Activated naive CD4-positive, alpha-beta T cell treated with anti-CD3 and anti-CD28 coated beads, Interleukin-2, amount 50 U/mL, for 24 hours (primary cell): ENCODE results near the gene ENTR1.
A peak's percentile ranks its signal among the peaks of the same experiment; 100 is the strongest.

Experiments used
- H3K27ac Mint-ChIP-seq: one replicate; pipeline ENCODE4 v1.8.0; 2021; ENCODE audit warnings: mild to moderate bottlenecking, mixed read lengths
- H3K27me3 Mint-ChIP-seq: one replicate; pipeline ENCODE4 v1.8.0; 2021; ENCODE audit warnings: mixed read lengths
- H3K36me3 Mint-ChIP-seq: one replicate; pipeline ENCODE4 v1.8.0; 2021; ENCODE audit warnings: mixed read lengths
- H3K4me1 Mint-ChIP-seq: one replicate; pipeline ENCODE4 v1.8.0; 2021; ENCODE audit warnings: mixed read lengths
- H3K4me3 Mint-ChIP-seq: one replicate; pipeline ENCODE4 v1.8.0; 2021; ENCODE audit warnings: mild to moderate bottlenecking, mixed read lengths
- H3K9me3 Mint-ChIP-seq: one replicate; pipeline ENCODE4 v1.8.0; 2021; ENCODE audit warnings: mixed read lengths

The ENTR1 gene

GRCh38 chr9:136396219-136396515, 14.2 kb downstream of the ENTR1 start:
- no peak overlapping the region for H3K27ac Mint-ChIP-seq
- H3K9me3 Mint-ChIP-seq = no peaks in the 10 kb centered on the region
- H3K4me3 Mint-ChIP-seq = no peak overlapping the region
- H3K36me3 Mint-ChIP-seq = peaks cover 11% of the 10 kb centered on the region
- peaks cover 28% of the 10 kb centered on the region for H3K4me1 Mint-ChIP-seq
- no peaks in the 10 kb centered on the region for H3K27me3 Mint-ChIP-seq

- Mint-ChIP-seq H3K4me3 (no peak overlapping the region), H3K4me1 (peaks cover 26% of the 10 kb centered on the region), H3K27me3 (no peaks in the 10 kb centered on the region), H3K27ac (no peak overlapping the region), H3K9me3 (no peaks in the 10 kb centered on the region), H3K36me3 (peaks cover 11% of the 10 kb centered on the region)
Measured at GRCh38 chr9:136395345-136396218, 14.8 kb downstream of the ENTR1 start.

- Mint-ChIP-seq H3K36me3 (peaks cover 12% of the 10 kb centered on the region), H3K4me1 (peaks cover 24% of the 10 kb centered on the region), H3K27ac (no peak overlapping the region), H3K27me3 (no peaks in the 10 kb centered on the region), H3K4me3 (no peak overlapping the region), H3K9me3 (no peaks in the 10 kb centered on the region)
Measured at GRCh38 chr9:136395020-136395340, 15.4 kb downstream of the ENTR1 start.

GRCh38 chr9:136394312-136395019, 15.9 kb downstream of the ENTR1 start:
- H3K36me3 Mint-ChIP-seq = peaks cover 15% of the 10 kb centered on the region
- H3K27ac Mint-ChIP-seq = no peak overlapping the region
- peaks cover 24% of the 10 kb centered on the region for H3K4me1 Mint-ChIP-seq
- no peaks in the 10 kb centered on the region for H3K27me3 Mint-ChIP-seq
- no peak overlapping the region for H3K4me3 Mint-ChIP-seq
- no peaks in the 10 kb centered on the region for H3K9me3 Mint-ChIP-seq

GRCh38 chr9:136393531-136393930, 16.9 kb downstream of the ENTR1 start:
- H3K36me3 Mint-ChIP-seq = peaks cover 13% of the 10 kb centered on the region
- H3K4me3 Mint-ChIP-seq = no peak overlapping the region
- H3K27me3 Mint-ChIP-seq = no peaks in the 10 kb centered on the region
- no peaks in the 10 kb centered on the region for H3K9me3 Mint-ChIP-seq
- H3K27ac Mint-ChIP-seq = no peak overlapping the region
- peaks cover 16% of the 10 kb centered on the region for H3K4me1 Mint-ChIP-seq

- peaks cover 13% of the 10 kb centered on the region for H3K36me3 Mint-ChIP-seq
- no peak overlapping the region for H3K27ac Mint-ChIP-seq
- H3K27me3 Mint-ChIP-seq = no peaks in the 10 kb centered on the region
- peaks cover 12% of the 10 kb centered on the region for H3K4me1 Mint-ChIP-seq
- no peaks in the 10 kb centered on the region for H3K9me3 Mint-ChIP-seq
- no peak overlapping the region for H3K4me3 Mint-ChIP-seq
Measured at GRCh38 chr9:136392538-136393449, 17.6 kb downstream of the ENTR1 start.

GRCh38 chr9:136391737-136392537, 18.5 kb downstream of the ENTR1 start:
- Mint-ChIP-seq H3K4me3 (no peak overlapping the region), H3K9me3 (no peaks in the 10 kb centered on the region), H3K36me3 (peaks cover 16% of the 10 kb centered on the region), H3K27me3 (no peaks in the 10 kb centered on the region), H3K4me1 (peaks cover 9% of the 10 kb centered on the region), H3K27ac (no peak overlapping the region)

- H3K36me3 Mint-ChIP-seq = peaks cover 24% of the 10 kb centered on the region
- peaks cover 23% of the 10 kb centered on the region for H3K4me1 Mint-ChIP-seq
- no peaks in the 10 kb centered on the region for H3K27me3 Mint-ChIP-seq
- no peak overlapping the region for H3K4me3 Mint-ChIP-seq
- H3K27ac Mint-ChIP-seq = no peak overlapping the region
- H3K9me3 Mint-ChIP-seq = no peaks in the 10 kb centered on the region
Measured at GRCh38 chr9:136389396-136389795, 21.0 kb downstream of the ENTR1 start.

GRCh38 chr9:136387217-136387616, 23.2 kb downstream of the ENTR1 start:
- peaks cover 23% of the 10 kb centered on the region for H3K4me1 Mint-ChIP-seq
- no peaks in the 10 kb centered on the region for H3K27me3 Mint-ChIP-seq
- no peak overlapping the region for H3K27ac Mint-ChIP-seq
- H3K4me3 Mint-ChIP-seq = no peak overlapping the region
- peaks cover 24% of the 10 kb centered on the region for H3K36me3 Mint-ChIP-seq
- H3K9me3 Mint-ChIP-seq = no peaks in the 10 kb centered on the region

GRCh38 chr9:136386018-136386417, 24.4 kb downstream of the ENTR1 start:
- H3K4me3 Mint-ChIP-seq = no peak overlapping the region
- no peaks in the 10 kb centered on the region for H3K9me3 Mint-ChIP-seq
- H3K4me1 Mint-ChIP-seq = peaks cover 18% of the 10 kb centered on the region
- H3K36me3 Mint-ChIP-seq = peaks cover 19% of the 10 kb centered on the region
- H3K27ac Mint-ChIP-seq = no peak overlapping the region
- H3K27me3 Mint-ChIP-seq = no peaks in the 10 kb centered on the region

GRCh38 chr9:136385015-136385414, 25.4 kb downstream of the ENTR1 start:
- H3K27me3 Mint-ChIP-seq = no peaks in the 10 kb centered on the region
- H3K4me1 Mint-ChIP-seq = peaks cover 18% of the 10 kb centered on the region
- H3K27ac Mint-ChIP-seq = peak overlapping the region; percentile 27
- H3K36me3 Mint-ChIP-seq = peaks cover 19% of the 10 kb centered on the region
- H3K4me3 Mint-ChIP-seq = no peak overlapping the region
- no peaks in the 10 kb centered on the region for H3K9me3 Mint-ChIP-seq

- peaks cover 18% of the 10 kb centered on the region for H3K4me1 Mint-ChIP-seq
- H3K27ac Mint-ChIP-seq = no peak overlapping the region
- no peaks in the 10 kb centered on the region for H3K9me3 Mint-ChIP-seq
- H3K4me3 Mint-ChIP-seq = no peak overlapping the region
- no peaks in the 10 kb centered on the region for H3K27me3 Mint-ChIP-seq
- peaks cover 16% of the 10 kb centered on the region for H3K36me3 Mint-ChIP-seq
Measured at GRCh38 chr9:136383436-136383835, 27.0 kb downstream of the ENTR1 start.

GRCh38 chr9:136381966-136382513, 28.4 kb downstream of the ENTR1 start:
- Mint-ChIP-seq H3K4me1 (peaks cover 18% of the 10 kb centered on the region), H3K9me3 (no peaks in the 10 kb centered on the region), H3K27ac (no peak overlapping the region), H3K36me3 (peaks cover 11% of the 10 kb centered on the region), H3K27me3 (no peaks in the 10 kb centered on the region), H3K4me3 (no peak overlapping the region)

- H3K27ac Mint-ChIP-seq = no peak overlapping the region
- no peak overlapping the region for H3K4me3 Mint-ChIP-seq
- H3K27me3 Mint-ChIP-seq = no peaks in the 10 kb centered on the region
- H3K9me3 Mint-ChIP-seq = no peaks in the 10 kb centered on the region
- H3K4me1 Mint-ChIP-seq = peaks cover 18% of the 10 kb centered on the region
- H3K36me3 Mint-ChIP-seq = peaks cover 11% of the 10 kb centered on the region
Measured at GRCh38 chr9:136381311-136381710, 29.1 kb downstream of the ENTR1 start.

- Mint-ChIP-seq H3K27me3 (no peaks in the 10 kb centered on the region), H3K4me1 (peaks cover 10% of the 10 kb centered on the region), H3K27ac (no peak overlapping the region), H3K4me3 (no peak overlapping the region), H3K36me3 (peaks cover 6% of the 10 kb centered on the region), H3K9me3 (no peaks in the 10 kb centered on the region)
Measured at GRCh38 chr9:136380381-136380780, 30.0 kb downstream of the ENTR1 start.
